ENCODE results near the gene MBNL1. TPM values are rescaled to one million over a fixed set of nuclear protein-coding genes. Genes with fewer than 3 reads are reported as not detected.

The MBNL1 gene
- total RNA-seq, 1 experiment from 2014 or later: 200 TPM

DNA sequence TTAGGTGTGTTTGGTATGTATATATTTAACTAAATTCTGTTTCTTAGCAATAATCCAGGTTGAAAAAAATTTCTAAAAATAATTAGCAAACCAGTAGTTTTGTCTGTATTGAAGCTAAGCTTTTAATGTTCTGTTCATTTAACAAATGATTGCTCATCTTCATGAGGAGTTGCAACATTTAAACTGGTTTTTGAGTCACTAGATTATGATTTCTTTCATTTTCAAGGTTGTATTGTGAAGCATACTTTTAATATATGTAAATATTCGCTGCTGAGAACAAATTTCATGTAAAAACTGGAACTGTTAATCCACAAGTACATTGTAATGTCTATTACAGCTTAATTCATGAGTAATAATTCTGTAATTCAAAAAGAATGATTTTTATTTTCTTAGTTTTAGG is 192.7 kb downstream of the MBNL1 start:
- RAD21 ChIA-PET (ENCODE audit: low non-redundant PET in 1 of 2, low total read pairs in 2 of 2, uncharacterized antibody in 2 of 2, unreplicated experiment in 2 of 2): no interaction called here
- no TSS peak for BruUV-seq (replicated peaks)
- POLR2A ChIA-PET: no interaction called here

DNA sequence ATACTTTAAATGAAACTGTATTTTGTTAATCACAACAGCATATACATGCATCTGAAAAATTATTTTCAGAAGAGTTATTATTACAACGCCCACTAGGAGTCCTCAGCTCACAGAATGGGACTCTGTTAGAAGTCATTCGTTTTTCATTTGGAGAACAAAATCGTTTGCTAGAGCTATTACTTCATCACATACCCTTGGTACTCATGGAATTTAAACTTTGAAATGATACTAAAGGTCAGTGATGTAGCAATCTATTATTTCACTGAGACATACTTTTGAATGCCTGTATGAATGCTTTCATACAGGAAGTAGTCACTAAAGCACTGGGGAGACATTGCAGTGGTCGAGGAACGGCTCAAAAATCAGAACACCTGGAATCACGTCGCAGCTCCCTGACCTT is 198.1 kb downstream of the MBNL1 start:
- H2AFZ ChIP-seq (ENCODE audit: low read depth, low read length, poor library complexity, severe bottlenecking): no peak overlapping the region
- H3K9me3 ChIP-seq (ENCODE audit: control insufficient read depth in 1 of 2, insufficient read depth in 1 of 2, low read depth in 1 of 2, low read length in 2 of 2): no peaks in the 10 kb centered on the region
- H3K27me3 ChIP-seq (ENCODE audit: insufficient read depth, low read length): no peaks in the 10 kb centered on the region
- ChIA-PET POLR2A (no interaction called here), CTCF (interaction anchor here (0.7 to 1.2 kb wide), 2 partner anchors 24 to 283 kb away, joined by 3 to 4 read pairs; no protein-coding TSS in a partner anchor), RAD21 (ENCODE audit: low non-redundant PET in 1 of 2, low total read pairs in 2 of 2, uncharacterized antibody in 2 of 2, unreplicated experiment in 2 of 2) (no interaction called here)
- TF ChIP-seq, protein P1, sequence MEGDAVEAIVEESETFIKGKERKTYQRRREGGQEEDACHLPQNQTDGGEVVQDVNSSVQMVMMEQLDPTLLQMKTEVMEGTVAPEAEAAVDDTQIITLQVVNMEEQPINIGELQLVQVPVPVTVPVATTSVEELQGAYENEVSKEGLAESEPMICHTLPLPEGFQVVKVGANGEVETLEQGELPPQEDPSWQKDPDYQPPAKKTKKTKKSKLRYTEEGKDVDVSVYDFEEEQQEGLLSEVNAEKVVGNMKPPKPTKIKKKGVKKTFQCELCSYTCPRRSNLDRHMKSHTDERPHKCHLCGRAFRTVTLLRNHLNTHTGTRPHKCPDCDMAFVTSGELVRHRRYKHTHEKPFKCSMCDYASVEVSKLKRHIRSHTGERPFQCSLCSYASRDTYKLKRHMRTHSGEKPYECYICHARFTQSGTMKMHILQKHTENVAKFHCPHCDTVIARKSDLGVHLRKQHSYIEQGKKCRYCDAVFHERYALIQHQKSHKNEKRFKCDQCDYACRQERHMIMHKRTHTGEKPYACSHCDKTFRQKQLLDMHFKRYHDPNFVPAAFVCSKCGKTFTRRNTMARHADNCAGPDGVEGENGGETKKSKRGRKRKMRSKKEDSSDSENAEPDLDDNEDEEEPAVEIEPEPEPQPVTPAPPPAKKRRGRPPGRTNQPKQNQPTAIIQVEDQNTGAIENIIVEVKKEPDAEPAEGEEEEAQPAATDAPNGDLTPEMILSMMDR (IDR thresholded peaks at IDR 0.05 in 2 of 3, conservative IDR thresholded peaks at IDR 0.05 in 1 of 3; ENCODE audit: borderline replicate concordance in 1 of 3, insufficient read depth in 1 of 3, low read depth in 2 of 3, low read length in 2 of 3): peak; percentile 17 to 69 (median 37); a peak in 4 of 6 replicates
- peak; percentile 29; the same call in 1 of the 2 replicates for TF ChIP-seq RAD21 (IDR thresholded peaks at IDR 0.05; ENCODE audit: low read depth)
- TF ChIP-seq, protein P2, sequence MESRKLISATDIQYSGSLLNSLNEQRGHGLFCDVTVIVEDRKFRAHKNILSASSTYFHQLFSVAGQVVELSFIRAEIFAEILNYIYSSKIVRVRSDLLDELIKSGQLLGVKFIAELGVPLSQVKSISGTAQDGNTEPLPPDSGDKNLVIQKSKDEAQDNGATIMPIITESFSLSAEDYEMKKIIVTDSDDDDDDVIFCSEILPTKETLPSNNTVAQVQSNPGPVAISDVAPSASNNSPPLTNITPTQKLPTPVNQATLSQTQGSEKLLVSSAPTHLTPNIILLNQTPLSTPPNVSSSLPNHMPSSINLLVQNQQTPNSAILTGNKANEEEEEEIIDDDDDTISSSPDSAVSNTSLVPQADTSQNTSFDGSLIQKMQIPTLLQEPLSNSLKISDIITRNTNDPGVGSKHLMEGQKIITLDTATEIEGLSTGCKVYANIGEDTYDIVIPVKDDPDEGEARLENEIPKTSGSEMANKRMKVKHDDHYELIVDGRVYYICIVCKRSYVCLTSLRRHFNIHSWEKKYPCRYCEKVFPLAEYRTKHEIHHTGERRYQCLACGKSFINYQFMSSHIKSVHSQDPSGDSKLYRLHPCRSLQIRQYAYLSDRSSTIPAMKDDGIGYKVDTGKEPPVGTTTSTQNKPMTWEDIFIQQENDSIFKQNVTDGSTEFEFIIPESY (IDR thresholded peaks at IDR 0.05; ENCODE audit: extremely low read depth, insufficient replicate concordance, low read length): no peak
- H3K9me2 ChIP-seq (ENCODE audit: insufficient read depth): no peaks in the 10 kb centered on the region
- no TSS peak for BruUV-seq (replicated peaks)
- no peak overlapping the region for H3K4me3 ChIP-seq (replicated peaks in 1 of 2; ENCODE audit: low read depth in 1 of 2, low read length in 2 of 2)
- H3K79me2 ChIP-seq (ENCODE audit: insufficient read depth, low read length): no peaks in the 10 kb centered on the region
- no peaks in the 10 kb centered on the region for H4K20me1 ChIP-seq (ENCODE audit: insufficient read depth)
- H3K4me1 ChIP-seq (ENCODE audit: control insufficient read depth in 1 of 2, insufficient read depth in 2 of 2, low read length in 2 of 2): no peaks in the 10 kb centered on the region
- intact Hi-C loops (cut with micrococcal nuclease): no loop called here
- no peak for DNase-seq (ENCODE audit: low read depth, low spot score)
- no peak overlapping the region for H3K9ac ChIP-seq (ENCODE audit: low read length)
- no peak overlapping the region for H3K4me2 ChIP-seq (ENCODE audit: low read length)
- no peak overlapping the region for H3K27ac ChIP-seq (ENCODE audit: low read depth, low read length)
- H3K36me3 ChIP-seq (ENCODE audit: control insufficient read depth in 1 of 2, insufficient read depth in 2 of 2, low read length in 2 of 2): peaks cover 13 to 15% of the 10 kb centered on the region in 2 experiments; a peak in 2 of 4 replicates
- peak; percentile 83 for ATAC-seq

More for the DNA sequence above, 192.7 kb downstream of the MBNL1 start:
- H3K4me1 ChIP-seq (ENCODE audit: control insufficient read depth in 1 of 2, insufficient read depth in 2 of 2, low read length in 2 of 2): no peaks in the 10 kb centered on the region
- no peaks in the 10 kb centered on the region for H3K27me3 ChIP-seq (ENCODE audit: insufficient read depth, low read length)
- no peak overlapping the region for H2AFZ ChIP-seq (ENCODE audit: low read depth, low read length, poor library complexity, severe bottlenecking)
- no peak overlapping the region for H3K4me2 ChIP-seq (ENCODE audit: low read length)
- H3K9me2 ChIP-seq (ENCODE audit: insufficient read depth): no peaks in the 10 kb centered on the region
- H3K9me3 ChIP-seq (ENCODE audit: control insufficient read depth in 1 of 2, insufficient read depth in 1 of 2, low read depth in 1 of 2, low read length in 2 of 2): no peaks in the 10 kb centered on the region
- intact Hi-C loops (cut with micrococcal nuclease): no loop called here
- no peak for ATAC-seq
- TF ChIP-seq ZFX (IDR thresholded peaks at IDR 0.05): no peak
- H3K9ac ChIP-seq (ENCODE audit: low read length): no peak overlapping the region
- H3K4me3 ChIP-seq (replicated peaks in 1 of 2; ENCODE audit: low read depth in 1 of 2, low read length in 2 of 2): no peak overlapping the region
- H3K79me2 ChIP-seq (ENCODE audit: insufficient read depth, low read length): peaks cover 10% of the 10 kb centered on the region; the same call in 1 of the 2 replicates
- H3K36me3 ChIP-seq (ENCODE audit: control insufficient read depth in 1 of 2, insufficient read depth in 2 of 2, low read length in 2 of 2): peaks cover 17 to 23% of the 10 kb centered on the region in 2 experiments
- no peak overlapping the region for H3K27ac ChIP-seq (ENCODE audit: low read depth, low read length)
- no peak for DNase-seq (ENCODE audit: low read depth, low spot score)
- H4K20me1 ChIP-seq (ENCODE audit: insufficient read depth): no peaks in the 10 kb centered on the region
- CTCF ChIA-PET: interaction anchor here (1.9 kb wide), 1 partner anchor 11 kb away, joined by 7 read pairs; no protein-coding TSS in a partner anchor
